ENCODE results near the gene TRMT2A. TPM values are rescaled to one million over a fixed set of nuclear protein-coding genes. Genes with fewer than 3 reads are reported as not detected.

TRMT2A gene
- total RNA-seq, 1 donor from 2014 or later: 78.5 TPM

GRCh38 chr22:20135806-20136602 lies 19.0 kb upstream of the TRMT2A start:
- Mint-ChIP-seq H3K27me3 (no peaks in the 10 kb centered on the region), H3K27ac (no peak overlapping the region), H3K4me3 (ENCODE audit: low read depth) (no peak overlapping the region), H3K36me3 (ENCODE audit: insufficient read depth) (no peaks in the 10 kb centered on the region), H3K4me1 (ENCODE audit: low read depth) (peaks cover 4% of the 10 kb centered on the region), H3K9me3 (ENCODE audit: low read depth) (no peaks in the 10 kb centered on the region)
- no peak for DNase-seq (ENCODE audit: low spot score, unreplicated experiment)
- TF ChIP-seq CTCF (IDR thresholded peaks at IDR 0.05; ENCODE audit: unreplicated experiment): no peak

- no peak overlapping the region for H3K4me3 Mint-ChIP-seq (ENCODE audit: low read depth)
- no peak for TF ChIP-seq CTCF (IDR thresholded peaks at IDR 0.05; ENCODE audit: unreplicated experiment)
- peaks cover 4% of the 10 kb centered on the region for H3K4me1 Mint-ChIP-seq (ENCODE audit: low read depth)
- no peaks in the 10 kb centered on the region for H3K9me3 Mint-ChIP-seq (ENCODE audit: low read depth)
- H3K27ac Mint-ChIP-seq: no peak overlapping the region
- no peak for DNase-seq (ENCODE audit: low spot score, unreplicated experiment)
- no peaks in the 10 kb centered on the region for H3K36me3 Mint-ChIP-seq (ENCODE audit: insufficient read depth)
- H3K27me3 Mint-ChIP-seq: no peaks in the 10 kb centered on the region
These were observed 18.2 kb upstream of the TRMT2A start for GRCh38 chr22:20135265-20135664.

- H3K9me3 Mint-ChIP-seq (ENCODE audit: low read depth): no peaks in the 10 kb centered on the region
- no peak overlapping the region for H3K27ac Mint-ChIP-seq
- H3K4me1 Mint-ChIP-seq (ENCODE audit: low read depth): peaks cover 4% of the 10 kb centered on the region
- H3K36me3 Mint-ChIP-seq (ENCODE audit: insufficient read depth): no peaks in the 10 kb centered on the region
- no peak for DNase-seq (ENCODE audit: low spot score, unreplicated experiment)
- TF ChIP-seq CTCF (IDR thresholded peaks at IDR 0.05; ENCODE audit: unreplicated experiment): no peak
- peak overlapping the region; percentile 59 for H3K4me3 Mint-ChIP-seq (ENCODE audit: low read depth)
- H3K27me3 Mint-ChIP-seq: no peaks in the 10 kb centered on the region
These were observed 17.0 kb upstream of the TRMT2A start for GRCh38 chr22:20133930-20134549.

- Mint-ChIP-seq H3K27ac (no peak overlapping the region), H3K27me3 (no peaks in the 10 kb centered on the region), H3K4me1 (ENCODE audit: low read depth) (peaks cover 4% of the 10 kb centered on the region), H3K36me3 (ENCODE audit: insufficient read depth) (peaks cover 2% of the 10 kb centered on the region), H3K4me3 (ENCODE audit: low read depth) (peak overlapping the region; percentile 68), H3K9me3 (ENCODE audit: low read depth) (no peaks in the 10 kb centered on the region)
- no peak for DNase-seq (ENCODE audit: low spot score, unreplicated experiment)
- no peak for TF ChIP-seq CTCF (IDR thresholded peaks at IDR 0.05; ENCODE audit: unreplicated experiment)
These were observed 15.7 kb upstream of the TRMT2A start for GRCh38 chr22:20132686-20133246.

- H3K9me3 Mint-ChIP-seq (ENCODE audit: low read depth): no peaks in the 10 kb centered on the region
- H3K27me3 Mint-ChIP-seq: no peaks in the 10 kb centered on the region
- H3K27ac Mint-ChIP-seq: no peak overlapping the region
- H3K36me3 Mint-ChIP-seq (ENCODE audit: insufficient read depth): peaks cover 5% of the 10 kb centered on the region
- H3K4me3 Mint-ChIP-seq (ENCODE audit: low read depth): peak overlapping the region; percentile 68
- no peak for DNase-seq (ENCODE audit: low spot score, unreplicated experiment)
- peaks cover 4% of the 10 kb centered on the region for H3K4me1 Mint-ChIP-seq (ENCODE audit: low read depth)
- TF ChIP-seq CTCF (IDR thresholded peaks at IDR 0.05; ENCODE audit: unreplicated experiment): no peak
These were observed 15.0 kb upstream of the TRMT2A start for GRCh38 chr22:20131859-20132685.
